Measurements from ENCODE around the gene MCCC1. TPM values are rescaled to one million over a fixed set of nuclear protein-coding genes. Genes with fewer than 3 reads are reported as not detected.
"Not testable (repeated sequence)": the region's sequence is repeated elsewhere in the genome, so short reads cannot be mapped to it uniquely, and the experiment has no call there.

Gene MCCC1
- total RNA-seq, 4 donors from 2014 or later = 21.9 to 50.0 (median 34.2) TPM

DNA sequence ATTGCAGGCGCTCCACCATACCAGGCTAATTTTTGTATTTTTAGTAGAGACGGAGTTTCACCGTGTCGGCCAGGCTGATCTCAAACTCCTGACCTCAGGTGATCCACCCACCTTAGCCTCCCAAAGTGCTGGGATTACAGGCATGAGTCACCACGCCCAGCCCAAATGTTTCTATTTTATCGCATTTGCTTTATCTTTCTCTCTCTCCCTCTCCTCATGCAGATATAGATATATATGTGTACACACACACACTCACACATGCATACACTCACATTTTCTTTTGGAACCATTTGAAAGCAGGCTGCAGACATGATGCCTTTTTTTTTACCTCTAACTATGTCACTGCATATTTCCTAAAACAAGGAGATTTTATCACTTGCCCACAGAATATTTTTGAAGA lies 7.3 kb upstream of the MCCC1 start:
- Histone ChIP-seq H3K27me3 (no peaks in the 10 kb centered on the region), H3K36me3 (no peaks in the 10 kb centered on the region), H3K27ac (no peak overlapping the region), H3K4me1 (peaks cover 0 to 18% (median 0%) of the 10 kb centered on the region in 3 donors), H3K4me3 (no peak overlapping the region), H3K9me3 (no peaks in the 10 kb centered on the region)
- no peak for DNase-seq
- intact Hi-C loops (cut with DNase I) = no loop called here
- no peak for TF ChIP-seq POLR2A (IDR thresholded peaks at IDR 0.05)
- TF ChIP-seq, protein P1, sequence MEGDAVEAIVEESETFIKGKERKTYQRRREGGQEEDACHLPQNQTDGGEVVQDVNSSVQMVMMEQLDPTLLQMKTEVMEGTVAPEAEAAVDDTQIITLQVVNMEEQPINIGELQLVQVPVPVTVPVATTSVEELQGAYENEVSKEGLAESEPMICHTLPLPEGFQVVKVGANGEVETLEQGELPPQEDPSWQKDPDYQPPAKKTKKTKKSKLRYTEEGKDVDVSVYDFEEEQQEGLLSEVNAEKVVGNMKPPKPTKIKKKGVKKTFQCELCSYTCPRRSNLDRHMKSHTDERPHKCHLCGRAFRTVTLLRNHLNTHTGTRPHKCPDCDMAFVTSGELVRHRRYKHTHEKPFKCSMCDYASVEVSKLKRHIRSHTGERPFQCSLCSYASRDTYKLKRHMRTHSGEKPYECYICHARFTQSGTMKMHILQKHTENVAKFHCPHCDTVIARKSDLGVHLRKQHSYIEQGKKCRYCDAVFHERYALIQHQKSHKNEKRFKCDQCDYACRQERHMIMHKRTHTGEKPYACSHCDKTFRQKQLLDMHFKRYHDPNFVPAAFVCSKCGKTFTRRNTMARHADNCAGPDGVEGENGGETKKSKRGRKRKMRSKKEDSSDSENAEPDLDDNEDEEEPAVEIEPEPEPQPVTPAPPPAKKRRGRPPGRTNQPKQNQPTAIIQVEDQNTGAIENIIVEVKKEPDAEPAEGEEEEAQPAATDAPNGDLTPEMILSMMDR (IDR thresholded peaks at IDR 0.05) = no peak
- 32 to 37% methylated on average over 6 of the region's 6 CpGs for WGBS, 2 donors

DNA sequence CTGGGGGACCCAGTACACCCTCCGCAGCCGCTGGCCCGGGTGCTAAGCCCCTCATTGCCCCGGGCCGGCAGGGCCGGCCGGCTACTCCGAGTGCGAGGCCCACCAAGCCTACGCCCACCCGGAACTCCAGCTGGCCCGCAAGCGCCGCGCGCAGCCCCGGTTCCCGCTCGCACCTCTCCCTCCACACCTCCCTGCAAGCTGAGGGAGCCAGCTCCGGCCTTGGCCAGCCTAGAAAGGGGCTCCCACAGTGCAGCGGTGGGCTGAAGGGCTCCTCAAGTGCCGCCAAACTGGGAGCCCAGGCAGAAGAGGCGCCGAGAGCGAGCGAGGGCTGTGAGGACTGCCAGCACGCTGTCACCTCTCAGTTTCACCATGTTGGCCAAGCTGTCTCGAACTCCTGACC lies 4.7 kb upstream of the MCCC1 start:
- H3K4me1 ChIP-seq = peaks cover 0 to 29% (median 0%) of the 10 kb centered on the region in 3 donors
- H3K27ac ChIP-seq; H3K9me3 ChIP-seq; intact Hi-C loops (cut with DNase I); H3K36me3 ChIP-seq; H3K4me3 ChIP-seq; H3K27me3 ChIP-seq; DNase-seq: not testable (repeated sequence)
- WGBS, 2 donors = 100% methylated on average over 3 of the region's 28 CpGs; no CpG with 5 or more reads in 1 of the 2 donors

DNA sequence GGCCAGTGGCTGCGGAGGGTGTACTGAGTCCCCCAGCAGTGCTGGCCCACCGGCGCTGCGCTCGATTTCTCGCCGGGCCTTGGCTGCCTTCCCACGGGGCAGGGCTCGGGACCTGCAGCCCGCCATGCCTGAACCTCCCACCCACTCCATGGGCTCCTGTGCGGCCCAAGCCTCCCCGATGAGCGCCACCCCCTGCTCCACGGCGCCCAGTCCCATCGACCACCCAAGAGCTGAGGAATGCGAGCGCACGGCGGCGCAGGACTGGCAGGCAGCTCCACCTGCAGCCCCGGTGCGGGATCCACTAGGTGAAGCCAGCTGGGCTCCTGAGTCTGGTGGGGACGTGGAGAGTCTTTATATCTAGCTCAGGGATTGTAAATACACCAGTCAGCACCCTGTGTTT lies 1.7 kb upstream of the MCCC1 start:
- H3K9me3 ChIP-seq; H3K36me3 ChIP-seq; H3K4me3 ChIP-seq; DNase-seq; intact Hi-C loops (cut with DNase I); H3K27me3 ChIP-seq: not testable (repeated sequence)
- Histone ChIP-seq H3K27ac (peak overlapping the region in 1 of 4 donors; percentile 98), H3K4me1 (peaks cover 0 to 35% (median 4%) of the 10 kb centered on the region in 3 donors)
- WGBS, 2 donors = 100% methylated on average over 2 of the region's 24 CpGs; no CpG with 5 or more reads in 1 of the 2 donors

DNA sequence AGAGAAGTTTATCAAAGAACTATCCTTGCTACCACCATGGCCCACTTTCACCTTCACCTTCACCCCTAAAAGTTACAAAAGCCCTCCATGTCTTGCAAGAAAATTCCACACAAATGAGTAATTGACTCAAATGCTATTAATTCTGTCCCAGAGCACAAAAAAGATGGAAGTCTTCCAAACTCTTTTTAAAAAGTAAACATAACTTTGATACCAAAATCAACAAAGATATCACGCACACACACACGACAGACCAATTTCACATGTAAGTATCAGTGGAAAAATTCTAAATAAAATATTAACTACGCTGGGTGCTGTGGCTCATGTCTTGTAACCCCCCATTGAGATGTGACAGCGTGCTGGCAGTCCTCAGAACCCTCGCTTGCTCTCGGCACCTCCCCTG lies 1.1 kb upstream of the MCCC1 start:
- Histone ChIP-seq H3K4me1 (peaks cover 0 to 38% (median 4%) of the 10 kb centered on the region in 3 donors), H3K36me3 (peaks cover 0 to 8% (median 0%) of the 10 kb centered on the region in 3 donors), H3K9me3 (no peaks in the 10 kb centered on the region), H3K27me3 (no peaks in the 10 kb centered on the region), H3K4me3 (no peak overlapping the region), H3K27ac (peak overlapping the region in 3 of 4 donors; percentile 92 to 98 (median 98))
- 54 to 63% methylated on average over 3 to 4 of the region's 6 CpGs for WGBS, 2 donors
- intact Hi-C loops (cut with DNase I) = no loop called here
- DNase-seq = no peak
- TF ChIP-seq POLR2A (IDR thresholded peaks at IDR 0.05) = no peak
- TF ChIP-seq, protein P1 (IDR thresholded peaks at IDR 0.05) = no peak

DNA sequence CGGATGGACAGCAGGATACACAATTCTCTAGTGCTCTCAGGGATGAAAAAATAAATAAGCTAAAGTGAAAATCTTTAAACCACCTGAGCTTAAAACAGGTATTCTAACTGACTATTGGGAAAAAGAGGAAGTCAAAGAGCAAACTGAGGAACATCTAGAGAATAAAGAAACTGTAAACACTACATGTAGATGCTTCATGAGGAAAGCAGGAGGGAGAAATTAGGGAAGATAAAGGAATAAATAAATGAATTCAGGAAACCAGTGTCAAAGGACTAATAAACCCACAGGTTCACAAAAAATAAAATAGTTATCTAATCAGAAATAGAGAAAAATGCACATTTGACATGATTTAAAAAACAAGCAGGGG lies 525 bp upstream of the MCCC1 start:
- Histone ChIP-seq H3K9me3 (no peaks in the 10 kb centered on the region), H3K27me3 (no peaks in the 10 kb centered on the region), H3K4me3 (peak overlapping the region; percentile 65 to 98 (median 87)), H3K4me1 (peaks cover 0 to 43% (median 8%) of the 10 kb centered on the region in 3 donors), H3K36me3 (peaks cover 0 to 8% (median 0%) of the 10 kb centered on the region in 3 donors), H3K27ac (peak overlapping the region; percentile 68 to 98 (median 95))
- WGBS, 2 donors = 0% methylated on average over 1 of the region's 1 CpG; no CpG with 5 or more reads in 1 of the 2 donors
- intact Hi-C loops (cut with DNase I) = no loop called here
- TF ChIP-seq, protein P1 (IDR thresholded peaks at IDR 0.05) = no peak
- no peak for TF ChIP-seq POLR2A (IDR thresholded peaks at IDR 0.05)
- DNase-seq = no peak

DNA sequence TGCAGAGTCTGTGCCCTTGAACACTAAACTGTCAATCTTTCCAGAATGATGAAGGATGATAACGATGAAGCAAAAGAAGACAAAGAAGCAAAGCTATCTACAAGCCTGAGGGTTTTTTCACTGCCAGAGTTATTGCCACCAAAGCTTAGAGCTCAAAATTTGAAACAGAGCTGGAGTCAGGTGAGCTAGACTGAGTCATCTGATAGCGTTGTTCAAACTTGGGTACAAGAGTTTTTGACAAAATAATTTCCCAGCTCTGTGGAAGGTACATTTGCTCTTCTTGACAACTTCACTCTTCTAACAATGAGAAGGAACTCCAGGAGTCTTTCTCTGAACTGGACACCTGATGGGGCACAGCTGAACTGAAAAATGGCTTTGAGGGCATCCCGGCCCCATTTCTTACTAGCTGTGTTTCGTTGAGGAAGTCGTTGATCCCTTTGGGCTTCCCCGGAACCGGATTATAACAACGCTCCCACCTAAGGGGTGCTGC lies 715 bp downstream of the MCCC1 start:
- H3K4me1 ChIP-seq = peaks cover 0 to 54% (median 8%) of the 10 kb centered on the region in 3 donors
- intact Hi-C loops (cut with DNase I) = no loop called here
- DNase-seq = no peak
- H3K27ac ChIP-seq = peak overlapping the region; percentile 92 to 98 (median 95)
- no peaks in the 10 kb centered on the region for H3K27me3 ChIP-seq
- no peaks in the 10 kb centered on the region for H3K9me3 ChIP-seq
- TF ChIP-seq POLR2A (IDR thresholded peaks at IDR 0.05) = no peak
- TF ChIP-seq, protein P1 (IDR thresholded peaks at IDR 0.05) = no peak
- H3K4me3 ChIP-seq = peak overlapping the region; percentile 65 to 98 (median 87)
- peaks cover 0 to 8% (median 0%) of the 10 kb centered on the region in 3 donors for H3K36me3 ChIP-seq
- WGBS, 2 donors = 2 to 7% methylated on average over 5 to 8 of the region's 8 CpGs

Measured in esophagus squamous epithelium (tissue), 5 donors.